Spleen (tissue), 7 donors: ENCODE measurements around the gene SULT1C4.

Experiments used
- CTCF ChIP-seq, 11 experiments: fragments of 200-600 bp in 7 of 11; fragments of 450-650 bp in 4 of 11; sonication (generic) in 4 of 11; IDR thresholded peaks in 8 of 11; conservative IDR thresholded peaks in 3 of 11; 1 replicate in 7 of 11; 2 replicates in 4 of 11; pipeline versions ENCODE4 v1.4.0 to v1.8.0; 2016 to 2021; ENCODE audit warnings: antibody characterized with exemption in 11 of 11, inconsistent platforms in 4 of 11, mild to moderate bottlenecking in 1 of 11
- POLR2A ChIP-seq, 3 donors: fragments of 450-650 bp; IDR thresholded peaks; one replicate each; pipeline ENCODE4 v1.5.1; 2017; ENCODE audit warnings: antibody characterized with exemption in 3 of 3, mild to moderate bottlenecking in 1 of 3
- donor health status: DM: no; HTN: no; CAD: no; lungs with moderate emphysema.
- donor health status: DM: no; HTN: no; CAD: no.
- donor health status: DM: no; HTN: no; CAD: no.

GRCh38 chr2:108370080-108370479 lies 7.7 kb upstream of the SULT1C4 start:
- TF ChIP-seq CTCF (IDR thresholded peaks at IDR 0.05 in 8 of 11, conservative IDR thresholded peaks at IDR 0.05 in 3 of 11), result no peak
- no peak for TF ChIP-seq POLR2A (IDR thresholded peaks at IDR 0.05)
